ENCODE results near the gene MELTF. TPM values are rescaled to one million over a fixed set of nuclear protein-coding genes. Genes with fewer than 3 reads are reported as not detected.
A peak's percentile ranks its signal among the peaks of the same experiment; 100 is the strongest.

The MELTF gene
- total and polyA plus RNA-seq, 11 donors: 4.9 to 72.6 (median 10.3) TPM

DNA sequence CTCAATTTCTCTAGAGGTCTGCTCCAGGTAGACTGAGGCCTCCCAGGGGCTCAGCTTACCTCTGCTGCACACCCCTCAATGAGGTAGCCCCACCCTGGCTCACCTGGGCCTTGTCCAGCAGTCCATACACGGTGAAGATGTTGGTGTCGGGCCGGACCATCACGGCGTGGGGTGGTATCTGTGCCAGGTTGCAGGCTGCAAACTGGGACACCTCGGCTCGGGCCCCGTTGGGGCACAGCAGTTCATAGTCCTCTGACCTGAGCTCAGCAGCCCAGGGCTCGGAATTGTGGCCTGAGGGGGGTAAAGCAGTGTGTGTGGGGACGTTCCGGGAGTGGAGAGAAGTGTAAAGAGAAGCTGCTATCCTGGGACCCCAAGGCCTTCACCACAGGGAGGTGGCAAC is 23.2 kb downstream of the MELTF start:
- H3K9me3 ChIP-seq: no peaks in the 10 kb centered on the region
- 90 to 94% (median 92%) methylated on average over 10 to 11 of the region's 11 CpGs for WGBS, 4 donors
- intact Hi-C loops (cut with DNase I): loop anchor here in 5 of 10 donors (10.0 kb wide), 3 partner anchors 178 to 508 kb away; no protein-coding TSS in a partner anchor

DNA sequence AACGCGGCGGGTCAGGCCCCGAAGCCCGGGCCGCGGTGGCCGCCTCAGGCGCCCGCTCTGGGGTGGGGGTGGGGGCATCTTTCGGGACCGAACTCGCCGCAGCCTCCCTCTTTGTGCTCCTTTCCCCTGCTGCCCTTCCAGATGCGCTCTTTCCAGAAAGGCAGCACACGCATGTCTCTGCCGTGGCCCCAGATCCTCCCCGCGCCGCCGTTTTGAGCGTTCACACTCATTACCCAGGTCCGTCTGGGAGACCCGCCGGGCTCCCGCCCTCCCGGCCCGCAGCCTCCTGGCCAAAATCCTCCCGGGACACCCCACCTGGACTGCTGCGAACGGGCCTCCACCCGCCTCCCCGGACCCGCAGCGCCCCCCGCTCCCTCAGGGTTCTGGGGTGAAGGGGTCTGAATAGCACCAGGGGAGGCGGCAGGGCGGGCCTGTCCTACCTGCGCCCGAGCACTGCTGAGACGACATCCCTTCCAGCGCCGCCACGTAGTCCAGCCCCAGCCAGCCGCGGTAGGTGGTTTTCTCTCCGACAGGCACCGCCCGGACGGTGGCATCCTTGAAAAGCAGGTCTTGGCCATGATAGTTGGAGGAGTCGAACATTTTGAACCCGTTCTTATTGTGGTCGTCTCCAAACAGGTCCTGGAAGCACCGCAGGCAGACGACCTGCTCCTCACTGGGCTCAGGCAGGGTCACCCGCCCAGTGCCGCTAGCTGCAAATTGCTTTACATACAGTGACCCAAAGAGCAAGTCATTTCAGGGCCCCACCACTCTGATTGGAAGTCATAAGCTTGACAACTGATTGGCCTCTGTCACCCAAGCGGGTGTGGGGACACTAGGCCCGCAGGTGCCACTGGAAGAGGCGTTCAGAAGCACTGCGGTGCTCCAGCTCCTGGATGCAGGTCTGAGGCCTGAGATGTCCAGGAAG is 25.9 kb downstream of the MELTF start:
- peaks cover 0 to 4% (median 0%) of the 10 kb centered on the region in 12 donors for H3K9me3 ChIP-seq
- peak overlapping the region in 4 of 12 donors; percentile 4 to 86 (median 76) for H3K27ac ChIP-seq
- H3K4me3 ChIP-seq: peak overlapping the region in 11 of 12 donors; percentile 45 to 78 (median 69)
- TF ChIP-seq POLR2A (IDR thresholded peaks at IDR 0.05) (no peak), CTCF (IDR thresholded peaks at IDR 0.05) (no peak)
- DNase-seq: peak in 1 of 5 donors; percentile 35
- H3K4me1 ChIP-seq: peaks cover 0 to 16% (median 8%) of the 10 kb centered on the region in 12 donors
- H3K27me3 ChIP-seq: no peaks in the 10 kb centered on the region
- WGBS, 4 donors: 25 to 34% (median 28%) methylated on average over 33 to 61 of the region's 61 CpGs
- H3K36me3 ChIP-seq: no peaks in the 10 kb centered on the region
- intact Hi-C loops (cut with DNase I): loop anchor here in 9 of 10 donors (2.0 to 10.0 kb wide), 6 partner anchors 25 to 511 kb away; partner anchors contain the start of gene MELTF (in 1 of the 9)
- no peak for ATAC-seq

More for the DNA sequence above, 23.2 kb downstream of the MELTF start:
- no peaks in the 10 kb centered on the region for H3K27me3 ChIP-seq
- peaks cover 4 to 21% (median 9%) of the 10 kb centered on the region in 12 donors for H3K4me1 ChIP-seq
- no peak overlapping the region for H3K4me3 ChIP-seq
- peak in 1 of 5 donors; percentile 23 for DNase-seq
- no peak overlapping the region for H3K27ac ChIP-seq
- H3K36me3 ChIP-seq: no peaks in the 10 kb centered on the region
- no peak for ATAC-seq
- TF ChIP-seq POLR2A (IDR thresholded peaks at IDR 0.05) (no peak), CTCF (IDR thresholded peaks at IDR 0.05) (no peak)

DNA sequence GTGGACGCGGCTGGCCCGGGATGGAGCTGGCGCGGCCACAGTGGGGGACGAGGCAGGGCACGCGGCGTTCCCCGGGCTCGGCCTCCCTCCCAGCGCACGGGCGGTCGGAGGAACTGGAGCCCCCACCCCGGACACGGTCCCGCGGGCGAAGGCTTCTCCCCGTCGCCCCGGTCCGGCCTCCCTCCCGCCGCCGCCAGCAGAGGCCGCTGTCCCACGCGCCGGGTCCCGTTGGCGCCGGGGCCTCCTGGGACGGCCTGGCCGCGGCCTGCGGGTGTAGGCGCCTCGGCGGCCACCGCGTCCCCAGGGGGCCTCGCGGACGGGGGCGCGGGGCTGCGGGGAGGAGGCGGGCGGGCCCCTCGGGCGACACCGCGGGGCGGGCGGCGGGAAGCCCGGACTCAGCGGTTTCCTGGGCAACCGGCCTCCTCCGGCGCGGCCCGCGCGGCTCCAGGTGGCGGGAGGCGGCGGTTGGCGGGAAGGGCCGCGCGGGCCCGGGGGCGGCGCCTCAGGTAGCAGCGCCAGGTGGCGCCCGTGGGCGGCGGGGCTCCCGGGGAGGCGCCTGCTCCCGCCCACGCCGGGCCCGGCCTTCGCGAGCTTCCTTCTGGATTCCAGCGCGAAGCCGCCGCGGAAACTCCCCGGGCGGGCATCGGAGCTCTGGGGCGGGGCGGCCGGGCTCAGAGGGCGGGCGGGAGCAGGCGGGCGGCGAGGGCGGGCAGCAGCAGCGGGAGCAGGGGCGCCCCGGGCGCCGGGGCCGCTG is 26.7 kb downstream of the MELTF start:
- Histone ChIP-seq H3K36me3 (no peaks in the 10 kb centered on the region), H3K4me1 (peaks cover 0 to 16% (median 8%) of the 10 kb centered on the region in 12 donors), H3K9me3 (peaks cover 0 to 6% (median 0%) of the 10 kb centered on the region in 12 donors), H3K27me3 (no peaks in the 10 kb centered on the region), H3K4me3 (peak overlapping the region; percentile 26 to 78 (median 67)), H3K27ac (peak overlapping the region in 11 of 12 donors; percentile 34 to 86 (median 71))
- ATAC-seq: peak; percentile 28 to 92 (median 82)
- TF ChIP-seq CTCF (IDR thresholded peaks at IDR 0.05) (peak; percentile 48 to 93 (median 79)), POLR2A (IDR thresholded peaks at IDR 0.05) (no peak)
- peak; percentile 73 to 90 (median 79) for DNase-seq
- WGBS, 4 donors: 0 to 1% (median 0%) methylated on average over 30 to 113 of the region's 113 CpGs
- intact Hi-C loops (cut with DNase I): loop anchor here (1.0 to 10.0 kb wide), 7 partner anchors 26 to 512 kb away; partner anchors contain the start of gene MELTF (in 1 of the 10)

Data from heart left ventricle (tissue), 16 donors.